ENCODE data around the gene DYNC1H1.

GRCh38 chr14:102035914-102036313, 71.5 kb downstream of the DYNC1H1 start:
- TF ChIP-seq CTCF (IDR thresholded peaks at IDR 0.05) (no peak), EZH2 (IDR thresholded peaks at IDR 0.05; ENCODE audit: borderline replicate concordance, insufficient read depth, low read depth, low read length, poor library complexity, severe bottlenecking) (no peak)
